HG03457 (cell line): Measurements from ENCODE around the gene RIMKLA.
A peak's percentile ranks its signal among the peaks of the same experiment; 100 is the strongest.

Source experiments
- ATAC-seq: cut with Tn5 transposase; IDR thresholded peaks from one replicate; pipeline ENCODE4 v1.9.1; 2021; ENCODE audit warnings: moderate number of reproducible peaks; ENCODE audit not compliant: unreplicated experiment

The RIMKLA gene

DNA sequence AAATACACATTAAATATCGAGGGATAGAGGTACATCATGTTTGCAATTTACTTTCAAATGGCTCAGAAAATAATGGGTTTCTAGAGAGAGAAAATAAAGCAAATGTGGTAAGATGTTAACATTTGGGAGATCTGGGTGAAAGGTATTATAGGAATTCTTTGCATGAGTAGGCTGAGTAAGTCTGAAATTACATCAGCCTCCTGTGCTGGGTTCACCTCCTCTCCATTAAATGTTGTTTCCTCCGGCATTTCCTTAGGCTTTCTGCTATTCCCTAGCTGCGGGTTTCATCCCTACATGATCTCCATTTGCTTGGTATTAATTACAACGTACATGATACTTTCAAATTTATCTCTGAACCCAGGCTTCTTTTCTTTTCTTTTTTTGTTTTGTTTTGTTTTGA lies 43.6 kb downstream of the RIMKLA start:
- ATAC-seq = no peak

DNA sequence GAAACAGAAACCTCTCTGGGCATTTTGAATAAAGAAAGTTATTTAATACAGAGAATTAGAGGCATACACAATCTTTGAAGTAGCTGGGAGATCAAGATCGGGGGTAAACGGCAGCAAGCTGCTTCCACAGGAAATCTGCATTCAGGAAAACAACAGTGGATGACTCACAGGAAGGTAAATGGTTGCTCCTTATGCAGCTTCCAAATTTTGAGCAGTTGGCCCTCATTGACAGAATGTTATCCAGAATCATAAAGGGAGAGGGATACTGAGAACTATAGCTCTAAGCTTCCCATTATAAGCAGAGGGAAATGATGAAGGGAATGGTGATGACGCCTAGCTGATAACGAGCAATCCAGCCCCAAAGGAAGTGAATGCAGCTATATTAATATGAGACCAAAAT lies 46.6 kb downstream of the RIMKLA start:
- no peak for ATAC-seq

DNA sequence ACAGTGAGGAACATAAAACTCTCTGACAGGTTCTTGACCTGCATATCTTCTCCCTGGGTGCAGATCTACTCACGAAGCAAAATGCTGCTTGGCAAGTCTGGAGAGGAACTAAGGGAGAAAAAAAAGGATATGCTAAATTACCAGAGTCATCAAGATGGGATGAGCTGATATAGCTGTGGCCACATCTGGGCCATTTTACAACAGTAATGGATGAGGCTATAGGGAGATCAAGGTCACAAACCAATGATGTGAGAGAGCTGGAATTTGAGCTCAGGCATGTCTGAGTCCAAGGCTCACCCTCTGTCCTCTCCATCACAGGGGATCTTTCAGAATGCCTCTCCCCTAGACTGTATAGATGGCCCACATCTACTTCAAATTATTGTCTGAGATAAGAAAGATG lies 49.0 kb downstream of the RIMKLA start:
- no peak for ATAC-seq

DNA sequence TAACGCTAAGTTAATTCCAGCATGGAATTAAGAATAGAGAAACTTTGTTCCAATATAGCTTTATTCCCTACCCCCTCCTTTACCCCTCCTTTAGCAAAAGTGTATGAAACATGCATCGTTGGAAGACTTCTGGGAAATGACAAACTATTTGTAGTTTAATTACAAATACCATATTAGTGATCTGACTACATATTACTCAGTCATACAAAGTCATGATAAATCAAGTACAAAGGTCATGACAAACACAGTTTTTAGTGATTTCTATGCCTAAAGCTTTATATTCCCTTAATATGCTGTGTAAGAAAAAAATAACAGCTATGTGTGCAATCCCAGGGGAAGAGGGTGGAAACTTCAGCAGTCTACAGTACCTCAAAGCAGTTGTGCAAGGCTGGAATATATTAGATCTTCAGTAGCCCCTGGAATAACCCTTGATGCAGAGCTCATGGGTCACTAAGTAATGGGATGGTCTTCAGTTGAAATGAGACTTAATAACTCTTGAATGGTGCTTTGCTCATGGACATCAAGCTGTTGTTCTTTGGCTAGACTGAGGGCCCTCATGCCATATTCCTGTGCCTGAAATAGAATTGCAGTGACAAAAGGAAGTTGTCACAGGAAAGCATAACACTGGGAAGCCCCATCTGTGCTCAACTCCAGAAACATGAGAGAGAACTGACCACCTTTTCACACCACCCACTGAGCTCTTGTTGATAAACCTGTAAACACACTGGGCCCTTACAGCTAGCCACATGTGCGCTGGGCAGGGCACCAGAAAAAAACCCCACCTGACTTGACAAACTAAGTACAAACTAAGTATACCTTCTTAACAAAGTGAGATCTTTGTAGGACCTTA lies 49.9 kb downstream of the RIMKLA start:
- no peak for ATAC-seq

DNA sequence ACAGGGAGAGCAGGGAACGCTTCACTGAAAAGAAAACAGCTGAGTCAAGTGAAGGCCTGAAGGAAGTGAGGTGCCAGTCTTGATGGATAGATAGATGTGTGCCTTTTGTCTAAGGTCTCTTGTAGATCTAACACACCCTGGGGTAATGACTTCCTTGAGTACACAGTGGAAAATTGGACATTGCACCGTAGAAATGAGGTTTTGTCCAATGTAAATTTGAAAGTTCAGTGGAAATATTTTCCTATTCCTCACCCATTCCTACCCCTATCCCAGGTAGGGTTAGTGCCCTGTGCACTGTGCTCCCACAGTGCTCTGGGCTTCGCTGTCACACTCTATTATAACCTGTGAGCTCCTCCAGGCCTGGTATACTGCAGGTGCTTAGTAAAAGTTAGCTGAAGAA lies 50.9 kb downstream of the RIMKLA start:
- no peak for ATAC-seq

DNA sequence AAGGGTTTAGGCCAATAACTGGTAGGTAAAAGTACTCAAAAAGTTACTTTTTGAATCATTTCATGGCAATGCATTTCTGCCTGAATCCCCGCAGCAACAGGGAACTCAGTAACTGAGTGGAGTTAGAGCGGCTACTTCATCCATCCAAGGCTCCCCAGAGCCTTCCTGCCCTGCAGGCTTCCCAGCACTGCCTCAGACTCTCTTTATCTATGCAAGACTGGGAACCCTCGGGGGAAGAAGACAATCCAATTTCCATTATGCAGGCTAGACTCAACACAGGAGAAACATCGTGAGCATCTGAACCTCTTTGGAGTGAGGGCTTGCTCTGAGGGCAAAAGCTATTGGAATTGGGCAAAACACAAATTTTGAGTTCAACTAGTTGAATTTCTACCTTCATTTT lies 52.1 kb downstream of the RIMKLA start:
- no peak for ATAC-seq

DNA sequence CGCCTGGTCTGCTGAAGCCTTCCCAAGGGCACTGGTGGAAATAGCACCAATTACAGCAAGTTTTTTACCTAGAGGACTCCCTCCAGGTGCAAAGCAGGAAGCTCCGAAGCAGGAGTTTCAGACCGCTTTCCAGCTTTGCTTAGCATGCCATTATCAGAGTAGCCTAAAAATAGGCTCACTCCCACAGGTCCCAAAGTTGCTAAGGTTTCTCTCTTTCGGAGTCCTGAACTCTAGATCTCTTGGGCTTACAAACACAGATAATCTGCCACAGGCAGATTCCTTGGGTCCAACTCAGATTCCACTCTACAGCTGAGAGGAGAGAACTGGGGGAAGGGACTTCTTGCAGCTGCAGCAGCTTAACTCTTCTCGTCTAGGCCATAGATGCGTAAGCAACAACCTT lies 52.8 kb downstream of the RIMKLA start:
- no peak for ATAC-seq

DNA sequence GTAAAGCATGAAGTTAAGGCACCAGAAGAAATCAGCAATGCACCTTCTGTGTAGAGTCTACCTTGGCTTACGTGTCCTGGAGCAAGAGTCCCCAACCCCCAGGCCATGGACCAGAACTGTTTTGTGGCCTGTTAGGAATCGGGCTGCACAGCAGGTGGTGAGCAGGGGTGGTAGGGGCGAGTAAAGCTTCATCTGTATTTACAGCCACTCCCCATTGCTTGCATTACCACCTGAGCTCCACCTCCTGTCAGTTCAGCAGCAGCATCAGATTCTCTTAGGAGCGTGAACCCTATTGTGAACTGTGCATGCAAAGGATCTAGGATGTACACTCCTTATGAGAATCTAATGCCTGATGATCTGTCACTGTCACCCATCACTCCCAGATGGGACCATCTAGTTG lies 53.7 kb downstream of the RIMKLA start:
- ATAC-seq = no peak

DNA sequence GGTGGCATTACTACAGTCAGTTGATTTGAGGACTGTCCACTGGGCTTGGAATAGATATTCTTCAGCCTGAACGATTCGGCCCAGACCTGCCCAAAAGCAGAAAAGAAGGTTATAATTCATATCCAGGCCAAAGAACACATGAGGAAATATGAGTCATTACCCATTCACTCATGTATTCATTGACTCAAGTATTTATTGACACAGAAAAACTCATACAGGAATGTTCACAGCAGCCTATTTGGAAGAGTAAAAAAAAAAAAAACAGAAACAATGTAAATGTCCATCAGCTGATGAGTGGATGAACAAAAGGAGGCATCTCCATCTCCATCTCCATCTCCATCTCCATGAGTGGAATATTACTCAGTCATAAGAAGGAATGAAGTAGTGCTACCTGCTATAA lies 59.3 kb downstream of the RIMKLA start:
- no peak for ATAC-seq

DNA sequence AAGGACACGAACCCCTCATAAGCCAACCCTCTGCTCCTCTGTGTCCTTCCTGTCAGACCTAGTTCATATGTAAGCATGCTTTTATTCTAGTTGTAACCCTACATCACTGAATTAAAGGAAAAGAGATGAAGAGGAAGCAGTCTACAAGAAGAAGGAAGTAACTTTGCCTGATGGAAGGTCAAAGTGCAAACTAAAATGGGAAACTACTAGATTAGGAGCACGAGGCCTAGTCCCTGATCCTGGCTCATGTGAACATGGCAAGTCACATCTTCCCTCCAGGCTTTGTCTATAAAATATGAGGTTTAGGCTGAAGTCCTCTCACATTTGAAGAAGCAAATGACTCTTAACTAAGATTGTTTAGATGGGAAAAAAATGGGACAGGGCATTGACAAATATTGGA lies 62.1 kb downstream of the RIMKLA start:
- ATAC-seq = no peak

DNA sequence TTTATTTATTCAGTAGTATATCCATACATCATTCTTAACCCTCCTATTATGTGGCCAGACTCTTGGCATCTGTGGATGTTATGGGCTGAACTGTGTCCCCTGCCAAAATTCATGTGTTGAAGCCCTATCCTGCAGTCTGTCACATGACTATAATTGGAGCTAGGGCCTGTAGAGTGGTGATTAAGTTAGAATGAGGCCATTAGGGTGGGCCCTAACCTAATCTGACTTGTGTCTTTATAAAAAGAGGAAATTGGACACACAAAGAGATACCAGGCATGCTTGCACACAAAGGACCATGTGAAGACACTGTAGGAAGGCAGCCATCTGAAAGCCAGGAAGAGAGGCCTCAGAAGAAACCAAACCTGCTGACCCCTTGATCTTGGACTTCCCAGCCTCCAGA lies 68.7 kb downstream of the RIMKLA start:
- no peak for ATAC-seq

DNA sequence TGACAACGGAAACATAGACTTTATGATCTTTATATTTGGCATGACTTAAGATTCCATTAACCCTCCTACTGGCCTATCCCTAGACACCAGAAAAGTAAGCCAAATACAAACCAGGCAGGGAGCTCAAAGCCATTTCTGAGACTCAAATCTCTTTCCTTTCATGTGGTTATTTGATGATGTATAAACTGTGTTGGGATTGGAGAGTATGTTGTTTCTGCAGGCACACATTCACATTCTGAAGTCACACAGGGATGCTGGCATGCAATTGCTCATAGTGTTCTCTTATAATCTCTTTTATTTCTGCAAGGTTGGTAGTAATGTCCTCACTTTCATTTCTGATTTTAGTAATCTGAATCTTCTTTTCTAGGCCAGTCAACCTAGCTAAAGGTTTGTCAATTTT lies 69.5 kb downstream of the RIMKLA start:
- ATAC-seq = no peak

DNA sequence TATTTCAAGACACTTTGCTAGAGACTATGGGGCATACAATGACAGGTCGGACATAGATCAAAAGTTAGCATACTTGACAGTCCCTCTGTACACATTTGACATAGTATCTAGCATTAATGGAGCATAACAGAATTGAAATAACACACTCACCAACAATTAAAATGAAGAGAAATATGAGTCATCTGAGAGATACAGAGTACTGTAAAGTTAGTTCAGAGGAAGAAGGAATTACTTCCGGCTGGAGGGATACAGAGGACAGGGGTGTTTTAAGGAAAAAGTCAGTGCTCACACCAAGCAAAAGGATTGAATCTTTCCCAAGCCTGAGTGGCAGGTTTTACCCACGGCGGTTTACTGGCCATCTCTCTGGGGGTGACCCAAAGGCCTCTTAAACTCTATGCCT lies 72.8 kb downstream of the RIMKLA start:
- ATAC-seq = no peak

DNA sequence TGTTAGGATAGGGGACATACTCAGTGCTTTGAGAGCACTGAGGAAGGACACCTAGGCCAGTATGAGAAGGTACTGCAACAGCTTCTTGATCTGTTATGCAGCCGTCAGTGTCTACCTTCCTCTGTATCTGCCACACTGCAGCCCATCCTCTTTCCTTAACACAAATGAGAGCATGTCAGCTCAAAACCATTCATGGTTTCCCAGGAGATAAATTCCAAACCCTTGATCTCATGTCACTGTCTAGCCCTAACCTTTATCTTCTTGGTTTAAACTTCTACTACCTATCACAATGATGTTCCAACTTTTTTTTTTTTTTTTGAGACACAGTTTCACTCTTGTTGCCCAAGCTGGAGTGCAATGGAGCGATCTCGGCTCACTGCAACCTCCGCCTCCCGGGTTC lies 73.8 kb downstream of the RIMKLA start:
- no peak for ATAC-seq

DNA sequence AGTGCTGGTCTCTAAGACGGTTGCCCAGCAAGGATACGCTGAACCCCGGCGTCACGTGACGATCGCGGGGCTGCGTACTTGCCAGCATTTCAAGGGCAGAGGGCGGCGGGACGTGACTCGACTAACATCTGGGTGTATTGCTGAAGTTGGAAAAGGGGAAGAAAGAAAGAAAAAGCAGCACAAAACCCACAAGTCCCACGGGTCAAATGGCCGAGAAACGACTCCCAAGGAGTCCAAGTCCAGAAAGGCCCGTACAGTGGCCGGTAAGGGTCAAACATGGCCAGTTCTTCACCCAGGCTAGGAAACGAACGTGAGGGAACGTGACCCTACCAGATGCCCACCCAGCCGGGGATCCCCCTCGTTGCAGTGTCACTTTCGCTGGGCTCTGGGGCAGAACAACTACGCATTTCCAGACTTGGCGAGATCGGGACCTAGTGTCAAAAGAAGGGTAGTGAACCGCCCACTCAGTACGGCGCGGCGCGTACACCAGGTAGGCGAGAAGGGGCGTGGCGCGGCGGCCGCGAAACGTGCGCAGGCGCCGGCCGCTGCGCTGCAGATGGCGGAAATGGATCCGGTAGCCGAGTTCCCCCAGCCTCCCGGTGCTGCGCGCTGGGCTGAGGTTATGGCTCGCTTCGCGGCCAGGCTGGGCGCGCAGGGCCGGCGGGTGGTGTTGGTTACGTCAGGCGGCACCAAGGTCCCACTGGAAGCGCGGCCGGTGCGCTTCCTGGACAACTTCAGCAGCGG lies 75.6 kb downstream of the RIMKLA start, which contains the start of the genes PPCS and ZMYND12:
PPCS (plus strand) TSS at position 534 of the 744 bp plus-strand sequence; CDS start at position 557, 23 bp downstream.
ZMYND12 (minus strand) TSS at position 13 of the 744 bp plus-strand sequence. CDS start 25 bp downstream, outside the sequence.
- ATAC-seq = peak; percentile 61

DNA sequence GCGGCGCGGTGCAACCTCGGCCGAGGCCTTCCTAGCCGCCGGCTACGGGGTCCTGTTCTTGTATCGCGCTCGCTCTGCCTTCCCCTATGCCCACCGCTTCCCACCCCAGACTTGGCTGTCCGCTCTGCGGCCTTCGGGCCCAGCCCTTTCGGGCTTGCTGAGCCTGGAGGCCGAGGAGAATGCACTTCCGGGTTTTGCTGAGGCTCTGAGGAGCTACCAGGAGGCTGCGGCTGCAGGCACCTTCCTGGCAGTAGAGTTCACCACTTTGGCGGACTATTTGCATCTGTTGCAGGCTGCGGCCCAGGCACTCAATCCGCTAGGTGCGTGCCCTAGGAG lies 76.1 kb downstream of the RIMKLA start:
- ATAC-seq = peak; percentile 38

DNA sequence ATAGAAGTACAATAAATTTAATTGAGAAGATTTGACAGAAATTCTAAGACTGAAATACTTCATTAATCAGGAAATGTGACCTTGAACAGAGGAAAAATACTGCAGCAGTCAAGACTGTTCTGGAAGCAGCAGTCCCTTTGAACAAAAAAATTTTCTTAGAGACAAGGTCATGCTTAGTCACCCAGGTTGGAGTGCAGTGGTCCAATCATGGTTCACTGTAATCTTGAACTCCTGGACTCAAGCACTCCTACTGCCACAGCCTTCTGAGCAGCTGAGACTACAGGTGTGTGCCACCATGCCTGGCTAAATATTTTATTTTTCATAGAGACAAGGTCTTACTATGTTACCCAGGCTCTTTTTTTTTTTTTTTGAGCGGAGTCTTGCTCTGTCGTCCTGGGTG lies 80.6 kb downstream of the RIMKLA start:
- ATAC-seq = no peak

DNA sequence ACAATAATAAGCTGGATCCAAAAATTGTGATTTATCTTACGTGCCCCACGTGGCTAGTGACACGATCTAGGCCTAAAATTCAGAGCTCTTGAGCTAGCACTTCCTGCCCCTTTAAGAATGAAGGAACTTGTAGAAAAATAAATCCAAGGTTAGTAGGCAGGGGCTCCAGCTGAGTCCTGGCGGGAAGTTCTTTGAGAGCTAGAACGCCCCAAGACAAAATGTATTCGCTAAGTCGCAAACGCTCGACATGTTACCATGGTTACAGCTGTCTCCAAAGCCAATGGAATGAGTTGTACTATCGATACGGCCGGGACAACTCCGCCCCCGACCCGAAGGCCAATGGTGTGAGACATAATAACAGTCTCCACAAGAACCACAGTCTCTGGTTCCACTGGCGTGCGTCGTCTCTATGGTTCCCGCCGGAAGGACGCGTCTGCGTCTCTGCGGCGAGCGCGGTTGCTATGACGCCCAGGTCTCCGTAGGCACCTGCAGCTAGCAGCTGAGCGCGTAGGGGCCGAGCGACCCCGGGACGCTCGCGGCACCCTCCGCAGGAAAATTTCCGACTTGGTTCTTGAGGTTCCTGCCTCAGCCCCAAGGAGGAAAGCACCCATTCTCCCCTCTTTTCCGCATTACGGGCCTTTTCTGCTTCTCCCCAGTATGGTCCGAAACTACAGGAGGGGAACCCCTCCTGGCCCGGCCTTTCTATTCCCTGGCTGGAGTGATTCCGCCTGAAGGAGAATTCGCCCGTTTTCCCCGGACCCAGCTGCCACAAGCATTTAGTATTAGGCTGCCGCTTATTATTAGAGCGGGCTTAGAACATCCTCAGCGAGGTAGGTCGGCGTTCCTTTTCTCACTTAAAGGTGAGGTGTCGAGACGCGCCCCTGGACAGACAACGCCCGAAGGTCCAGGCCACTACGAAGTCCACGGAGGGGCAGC lies 82.5 kb downstream of the RIMKLA start, which contains the start of gene CCDC30:
CCDC30 (plus strand) TSS at position 459 of the 936 bp plus-strand sequence. CDS start 17,266 bp downstream, outside the sequence.
- peak; percentile 93 for ATAC-seq

DNA sequence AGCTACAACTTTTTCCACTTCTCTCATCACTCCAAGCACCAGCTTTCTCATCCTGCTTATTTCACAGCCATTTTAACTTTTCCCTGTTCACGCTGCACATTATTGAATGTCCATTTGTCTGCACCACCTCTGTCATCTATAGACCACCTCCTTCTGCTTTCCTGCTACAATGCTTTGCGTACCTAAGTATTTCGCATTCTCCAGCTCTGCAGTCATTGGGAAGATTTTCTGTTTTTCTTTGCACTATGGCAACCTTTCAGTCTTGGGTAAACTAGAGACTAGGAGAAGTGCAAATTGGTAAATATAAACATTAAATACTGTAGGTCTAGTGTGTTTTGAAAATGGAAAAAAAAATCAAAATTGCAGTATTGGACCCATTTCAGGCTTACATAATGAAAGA lies 83.3 kb downstream of the RIMKLA start:
- no peak for ATAC-seq

DNA sequence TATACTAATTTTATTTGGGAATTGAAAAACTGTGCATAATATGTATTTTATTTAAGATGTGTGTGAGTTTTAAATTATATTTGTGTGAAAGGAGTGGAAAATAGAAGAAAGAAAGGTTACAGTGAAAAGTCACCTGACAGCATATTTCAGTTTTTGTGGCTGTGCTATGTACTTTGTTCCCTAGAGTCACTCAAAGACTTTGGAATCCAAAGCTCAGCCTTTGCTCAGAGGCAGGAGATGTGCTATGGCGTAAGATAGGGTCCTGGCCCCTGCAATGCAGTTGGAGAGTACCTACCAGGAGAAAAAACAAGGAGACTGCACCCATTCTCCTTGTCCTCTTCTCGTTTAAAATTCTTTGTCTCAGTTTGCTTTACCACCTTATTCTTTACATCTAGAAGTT lies 85.4 kb downstream of the RIMKLA start:
- ATAC-seq = no peak

DNA sequence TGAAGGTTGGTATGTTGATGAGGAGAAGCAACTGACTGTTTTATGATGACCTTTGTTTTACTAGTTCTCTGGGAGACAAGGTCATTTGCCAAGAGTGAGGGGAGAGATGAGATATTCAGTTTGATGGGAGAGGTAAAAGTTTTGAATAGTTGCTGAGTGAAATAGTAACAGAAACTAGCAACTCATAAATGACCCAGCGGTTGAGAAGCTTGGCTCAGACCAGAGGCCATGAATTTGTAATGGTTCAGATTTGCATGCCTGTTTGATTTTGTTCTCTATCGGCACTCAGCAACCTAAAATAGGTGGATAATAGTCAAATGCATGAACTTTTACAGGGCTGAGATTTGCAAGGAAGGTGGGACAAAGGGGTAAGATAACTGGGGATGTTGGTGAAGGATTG lies 89.1 kb downstream of the RIMKLA start:
- no peak for ATAC-seq
